PFSK-1 (cell line): ENCODE data around the gene OR2AK2. TPM values are rescaled to one million over a fixed set of nuclear protein-coding genes. Genes with fewer than 3 reads are reported as not detected.

ENCODE experiments used
- FOXP2 ChIP-seq: optimal IDR thresholded peaks from 2 replicates; pipeline ENCODE3; 2011; ENCODE audit warnings: borderline replicate concordance, control low read depth, inconsistent platforms; ENCODE audit not compliant: insufficient read depth; ENCODE audit errors: extremely low read length, extremely low read depth
- POLR2AphosphoS5 ChIP-seq: IDR thresholded peaks from 2 replicates; pipeline ENCODE4 v1.6.1; 2012; ENCODE audit warnings: low read depth, mild to moderate bottlenecking, control low read depth, low read length, moderate library complexity
- REST ChIP-seq, 2 experiments: IDR thresholded peaks; 2 replicates each; pipeline versions ENCODE4 v1.6.1 to v1.8.0; 2011 to 2012; ENCODE audit warnings: low read depth in 2 of 2, low read length in 2 of 2, control low read depth in 1 of 2, inconsistent platforms in 1 of 2, mild to moderate bottlenecking in 1 of 2, moderate library complexity in 1 of 2; ENCODE audit not compliant: insufficient read depth in 1 of 2
- SIN3A ChIP-seq: IDR thresholded peaks from 2 replicates; pipeline ENCODE4 v1.6.1; 2012; ENCODE audit warnings: mild to moderate bottlenecking, low read length, moderate library complexity, borderline replicate concordance; ENCODE audit not compliant: insufficient read depth
- TAF1 ChIP-seq: IDR thresholded peaks from 2 replicates; pipeline ENCODE4 v1.6.1; 2012; ENCODE audit warnings: low read length, control low read depth, borderline replicate concordance; ENCODE audit not compliant: insufficient read depth
- polyA plus RNA-seq: library from polyadenylated mRNA; unstranded; fragments of >200 nt; gene quantifications from one replicate; pipeline ENCODE4 v1.2.1, GENCODE V29; 2012; ENCODE audit warnings: low read depth, missing spikeins; ENCODE audit not compliant: insufficient read length

The OR2AK2 gene
- not detected for polyA plus RNA-seq

- TF ChIP-seq REST (IDR thresholded peaks at IDR 0.05; ENCODE audit: insufficient read depth in 1 of 2, low read depth in 2 of 2, low read length in 2 of 2) (no peak), POLR2AphosphoS5 (no peak), FOXP2 (no peak), SIN3A (no peak), TAF1 (no peak)
These were observed at the start of gene OR2AK2 for GRCh38 chr1:247964933-247965332. Gene OR2AK2 (plus strand): TSS chr1:247965233. CDS start chr1:247965377, 144 bp downstream.

- TF ChIP-seq TAF1, result no peak
These were observed 45.1 kb upstream of the OR2AK2 start, which contains the start of gene OR2T8 for GRCh38 chr1:247919952-247920351. Gene OR2T8 (plus strand): TSS chr1:247920252. CDS start chr1:247921018, 766 bp downstream.

- TF ChIP-seq REST (IDR thresholded peaks at IDR 0.05; ENCODE audit: insufficient read depth in 1 of 2, low read depth in 2 of 2, low read length in 2 of 2), result no peak
- TF ChIP-seq FOXP2, result no peak
- no peak for TF ChIP-seq SIN3A
- TF ChIP-seq TAF1, result no peak
- TF ChIP-seq POLR2AphosphoS5, result no peak
These were observed 41.1 kb upstream of the OR2AK2 start for GRCh38 chr1:247923941-247924340.

- TF ChIP-seq POLR2AphosphoS5, result no peak
- TF ChIP-seq SIN3A, result no peak
- no peak for TF ChIP-seq FOXP2
- TF ChIP-seq REST (IDR thresholded peaks at IDR 0.05; ENCODE audit: insufficient read depth in 1 of 2, low read depth in 2 of 2, low read length in 2 of 2), result no peak
- TF ChIP-seq TAF1, result no peak
These were observed 40.2 kb upstream of the OR2AK2 start, which contains the start of gene OR2AJ1 for GRCh38 chr1:247924868-247925267. Gene OR2AJ1 (plus strand): TSS chr1:247924889. CDS start chr1:247933769, 8,880 bp downstream.

- TF ChIP-seq TAF1 (no peak), FOXP2 (no peak), POLR2AphosphoS5 (no peak), REST (IDR thresholded peaks at IDR 0.05; ENCODE audit: insufficient read depth in 1 of 2, low read depth in 2 of 2, low read length in 2 of 2) (no peak), SIN3A (no peak)
These were observed 31.0 kb upstream of the OR2AK2 start for GRCh38 chr1:247933989-247934388.
